ENCODE measurements around the gene C6orf136. TPM values are rescaled to one million over a fixed set of nuclear protein-coding genes. Genes with fewer than 3 reads are reported as not detected.

The C6orf136 gene
- total and polyA plus RNA-seq, 12 donors, result 39.8 to 134 (median 53.3) TPM

GRCh38 chr6:30682143-30683117, 35.5 kb downstream of the C6orf136 start:
- intact Hi-C loops (cut with DNase I), result loop anchor here in 3 of 10 donors (5.0 to 10.0 kb wide), 3 partner anchors 140 to 202 kb away; partner anchors contain the start of gene DDR1 (in 1 of the 3)
- TF ChIP-seq CTCF (IDR thresholded peaks at IDR 0.05), result no peak

GRCh38 chr6:30683183-30683979, 36.4 kb downstream of the C6orf136 start:
- H3K27me3 ChIP-seq, result no peaks in the 10 kb centered on the region
- peak overlapping the region; percentile 94 to 100 (median 98) for H3K27ac ChIP-seq
- H3K4me3 ChIP-seq, result peak overlapping the region; percentile 44 to 90 (median 80)
- H3K9me3 ChIP-seq, result no peaks in the 10 kb centered on the region
- WGBS, 2 donors, result 17 to 44% methylated on average over 7 of the region's 7 CpGs
- peaks cover 21 to 88% (median 64%) of the 10 kb centered on the region in 9 donors for H3K4me1 ChIP-seq
- H3K36me3 ChIP-seq, result peaks cover 0 to 41% (median 9%) of the 10 kb centered on the region in 9 donors
- ATAC-seq (no peak), DNase-seq (peak; percentile 48 to 55)
- intact Hi-C loops (cut with DNase I), result loop anchor here in 3 of 10 donors (5.0 to 10.0 kb wide), 3 partner anchors 139 to 201 kb away; partner anchors contain the start of gene DDR1 (in 1 of the 3)
- no peak for TF ChIP-seq CTCF (IDR thresholded peaks at IDR 0.05)

More at GRCh38 chr6:30682143-30683117, 35.5 kb downstream of the C6orf136 start:
- H3K27ac ChIP-seq, result peak overlapping the region; percentile 94 to 100 (median 98)
- ATAC-seq (peak; percentile 19 to 64 (median 41)), DNase-seq (peak; percentile 82 to 87)
- H3K4me1 ChIP-seq, result peaks cover 21 to 78% (median 54%) of the 10 kb centered on the region in 9 donors
- H3K36me3 ChIP-seq, result peaks cover 0 to 51% (median 17%) of the 10 kb centered on the region in 9 donors
- no peaks in the 10 kb centered on the region for H3K27me3 ChIP-seq
- H3K9me3 ChIP-seq, result no peaks in the 10 kb centered on the region
- WGBS, 2 donors, result 12 to 24% methylated on average over 11 of the region's 11 CpGs
- H3K4me3 ChIP-seq, result peak overlapping the region; percentile 44 to 90 (median 80)

GRCh38 chr6:30683980-30684338, 37.0 kb downstream of the C6orf136 start:
- no peak for TF ChIP-seq CTCF (IDR thresholded peaks at IDR 0.05)
- Histone ChIP-seq H3K4me3 (peak overlapping the region; percentile 44 to 90 (median 80)), H3K9me3 (no peaks in the 10 kb centered on the region), H3K27me3 (no peaks in the 10 kb centered on the region), H3K36me3 (peaks cover 0 to 35% (median 3%) of the 10 kb centered on the region in 9 donors), H3K27ac (peak overlapping the region; percentile 94 to 100 (median 98)), H3K4me1 (peaks cover 21 to 88% (median 66%) of the 10 kb centered on the region in 9 donors)
- 29 to 32% methylated on average over 2 of the region's 2 CpGs for WGBS, 2 donors
- intact Hi-C loops (cut with DNase I), result loop anchor here in 3 of 10 donors (5.0 to 10.0 kb wide), 3 partner anchors 138 to 201 kb away; partner anchors contain the start of gene DDR1 (in 1 of the 3)
- ATAC-seq (no peak), DNase-seq (no peak)

Measured in heart right ventricle (tissue), 16 donors.